OCI-LY7 (cell line): ENCODE data around the gene LARGE1. TPM values are rescaled to one million over a fixed set of nuclear protein-coding genes. Genes with fewer than 3 reads are reported as not detected.

ENCODE experiments used
- BruUV-seq: library from RNA; stranded (reverse); fragments of 400-500 nt; replicated peaks from 2 replicates; lab custom pipeline; 2021; lab: Mats Ljungman, UMichigan
- CTCF ChIA-PET: fragments of 300-600 bp; sonication (Branson Sonifier 250); formaldehyde crosslinking; loops from one replicate; lab custom pipeline; 2022; ENCODE audit warnings: antibody characterized with exemption; ENCODE audit not compliant: unreplicated experiment; lab: Charles Lee
- POLR2A ChIA-PET: fragments of 300-600 bp; sonication (Branson Sonifier 250); formaldehyde crosslinking; loops from one replicate; lab custom pipeline; 2022; ENCODE audit warnings: antibody characterized with exemption; lab: Charles Lee
- DNase-seq: peaks from one replicate; pipeline ENCODE4 v3.0.0-alpha.2; 2015; ENCODE audit warnings: low spot score
- H2AFZ ChIP-seq: fragments of 200-600 bp; sonication (generic), shearing (Covaris generic); 2 replicates; pipeline ENCODE4 v1.6.1; 2014; ENCODE audit warnings: mild to moderate bottlenecking, antibody characterized with exemption, low read length, moderate library complexity
- H3K27ac ChIP-seq: fragments of 200-600 bp; sonication (generic); 2 replicates; pipeline ENCODE4 v1.5.1; 2014; ENCODE audit warnings: mixed run types, low read depth, mild to moderate bottlenecking, moderate library complexity, low read length, inconsistent platforms; ENCODE audit not compliant: poor library complexity, severe bottlenecking
- H3K36me3 ChIP-seq: fragments of 200-600 bp; sonication (generic); 2 replicates; pipeline ENCODE4 v1.6.1; 2014; ENCODE audit warnings: mild to moderate bottlenecking, antibody characterized with exemption, low read length, moderate library complexity, mixed read lengths; ENCODE audit not compliant: insufficient read depth
- H3K4me1 ChIP-seq: fragments of 200-600 bp; sonication (generic); 2 replicates; pipeline ENCODE4 v1.5.1; 2014; ENCODE audit warnings: mild to moderate bottlenecking, low read length; ENCODE audit not compliant: insufficient read depth, poor library complexity, severe bottlenecking
- H3K4me2 ChIP-seq: fragments of 200-600 bp; sonication (generic); 2 replicates; pipeline ENCODE4 v1.6.1; 2014; ENCODE audit warnings: mild to moderate bottlenecking, low read length
- H3K4me3 ChIP-seq: fragments of 200-600 bp; sonication (generic); 2 replicates; pipeline ENCODE4 v1.5.1; 2014; ENCODE audit warnings: mild to moderate bottlenecking, low read depth, low read length; ENCODE audit not compliant: poor library complexity, severe bottlenecking
- H3K79me2 ChIP-seq: fragments of 200-600 bp; sonication (generic); 2 replicates; pipeline ENCODE4 v1.6.1; 2016; ENCODE audit warnings: low read depth, mild to moderate bottlenecking, low read length, moderate library complexity, mixed read lengths; ENCODE audit not compliant: insufficient read depth
- H3K9me2 ChIP-seq: fragments of 200-600 bp; sonication (generic); 2 replicates; pipeline ENCODE4 v1.6.1; 2016; ENCODE audit warnings: mild to moderate bottlenecking, low read length, mixed read lengths; ENCODE audit not compliant: insufficient read depth
- H3K9me3 ChIP-seq: fragments of 200-600 bp; sonication (generic); 2 replicates; pipeline ENCODE4 v1.6.1; 2014; ENCODE audit warnings: mild to moderate bottlenecking, mixed run types, low read length, mixed read lengths
- H4K20me1 ChIP-seq: fragments of 200-600 bp; sonication (generic); 2 replicates; pipeline ENCODE4 v1.6.1; 2014; ENCODE audit warnings: mild to moderate bottlenecking, antibody characterized with exemption, low read length, moderate library complexity, mixed read lengths; ENCODE audit not compliant: insufficient read depth
- EZH2phosphoT487 ChIP-seq: fragments of 200-600 bp; sonication (generic); IDR thresholded peaks from 2 replicates; pipeline ENCODE4 v1.6.1; 2018; ENCODE audit warnings: low read depth, borderline replicate concordance, mild to moderate bottlenecking, mixed run types, antibody characterized with exemption, low read length, moderate library complexity, mixed read lengths
- intact Hi-C: fragments of 100-400 bp; cut with micrococcal nuclease; formaldehyde crosslinking; loops from one replicate; pipeline ENCODE4 v1.10.0; 2022; ENCODE audit not compliant: unreplicated experiment
- total RNA-seq, 2 experiments: library from RNA; depleted of rRNA in 1 of 2; stranded (reverse); fragments of >200 nt in 1 of 2; shearing (Covaris generic) in 1 of 2; gene quantifications; 2 replicates each; pipeline ENCODE4 v1.2.3, GENCODE V29; 2014 to 2022
- TF ChIP-seq, protein P1 (sequence below): fragments of 200-600 bp; sonication (generic); conservative IDR thresholded peaks from 2 replicates; pipeline ENCODE4 v1.5.1; 2014; ENCODE audit warnings: mild to moderate bottlenecking, antibody characterized with exemption, low read length, moderate library complexity, mixed read lengths

The LARGE1 gene
- total RNA-seq, 2 experiments from 2014 or later = 31.5 to 31.9 TPM

DNA sequence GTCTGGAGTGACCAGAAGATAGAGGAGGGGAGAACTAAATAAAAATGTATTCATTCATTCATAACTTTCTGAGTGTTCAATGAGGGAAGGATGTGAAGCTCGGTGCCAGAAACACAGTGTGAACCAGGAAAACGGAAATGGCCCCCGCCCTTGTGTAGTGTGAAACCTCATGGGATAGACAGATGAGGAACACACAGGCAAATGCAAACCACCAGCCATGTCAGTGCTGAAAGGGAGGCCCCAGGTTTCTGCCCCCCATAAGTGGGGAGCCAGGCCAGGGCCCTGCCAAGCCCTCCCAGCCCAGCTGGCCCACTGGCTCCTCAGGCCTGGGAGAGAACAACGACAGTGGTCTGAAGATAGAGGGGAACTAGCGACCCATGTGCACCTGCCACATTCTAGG is 30.5 kb downstream of the LARGE1 start:
- Histone ChIP-seq H3K4me3 (no peak overlapping the region), H3K4me2 (peak overlapping the region; percentile 45), H4K20me1 (no peaks in the 10 kb centered on the region), H3K36me3 (peaks cover 3% of the 10 kb centered on the region; the same call in 1 of the 2 replicates), H3K79me2 (no peaks in the 10 kb centered on the region), H3K27ac (no peak overlapping the region), H2AFZ (no peak overlapping the region), H3K4me1 (peaks cover 27% of the 10 kb centered on the region), H3K9me3 (peaks cover under 1% of the 10 kb centered on the region; the same call in 1 of the 2 replicates), H3K9me2 (no peaks in the 10 kb centered on the region)
- ChIA-PET CTCF (no interaction called here), POLR2A (interaction anchor here (1.1 to 1.5 kb wide), 2 partner anchors 19 to 33 kb away, joined by 3 to 4 read pairs; no protein-coding TSS in a partner anchor)
- BruUV-seq = no TSS peak
- TF ChIP-seq, protein P1, sequence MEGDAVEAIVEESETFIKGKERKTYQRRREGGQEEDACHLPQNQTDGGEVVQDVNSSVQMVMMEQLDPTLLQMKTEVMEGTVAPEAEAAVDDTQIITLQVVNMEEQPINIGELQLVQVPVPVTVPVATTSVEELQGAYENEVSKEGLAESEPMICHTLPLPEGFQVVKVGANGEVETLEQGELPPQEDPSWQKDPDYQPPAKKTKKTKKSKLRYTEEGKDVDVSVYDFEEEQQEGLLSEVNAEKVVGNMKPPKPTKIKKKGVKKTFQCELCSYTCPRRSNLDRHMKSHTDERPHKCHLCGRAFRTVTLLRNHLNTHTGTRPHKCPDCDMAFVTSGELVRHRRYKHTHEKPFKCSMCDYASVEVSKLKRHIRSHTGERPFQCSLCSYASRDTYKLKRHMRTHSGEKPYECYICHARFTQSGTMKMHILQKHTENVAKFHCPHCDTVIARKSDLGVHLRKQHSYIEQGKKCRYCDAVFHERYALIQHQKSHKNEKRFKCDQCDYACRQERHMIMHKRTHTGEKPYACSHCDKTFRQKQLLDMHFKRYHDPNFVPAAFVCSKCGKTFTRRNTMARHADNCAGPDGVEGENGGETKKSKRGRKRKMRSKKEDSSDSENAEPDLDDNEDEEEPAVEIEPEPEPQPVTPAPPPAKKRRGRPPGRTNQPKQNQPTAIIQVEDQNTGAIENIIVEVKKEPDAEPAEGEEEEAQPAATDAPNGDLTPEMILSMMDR = no peak
- peak; percentile 51 for DNase-seq
- intact Hi-C loops = no loop called here

DNA sequence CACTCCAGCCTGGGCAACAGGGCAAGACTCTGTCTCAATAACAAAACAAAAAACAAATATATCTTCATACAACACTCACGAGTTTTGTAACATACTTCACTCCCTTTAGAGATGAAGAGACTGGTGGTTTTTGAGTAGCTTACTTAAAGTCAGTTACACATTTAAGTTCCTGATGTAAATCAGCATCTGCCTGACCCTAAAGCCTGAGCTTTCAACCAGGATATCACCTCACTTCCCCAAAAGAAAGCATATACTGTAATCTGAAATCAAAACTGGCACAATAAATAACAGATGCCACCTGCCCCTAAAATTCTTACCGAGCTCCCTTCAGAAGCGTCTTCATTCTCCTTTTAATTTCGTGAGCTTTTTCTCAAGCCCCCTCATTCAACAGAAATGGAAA is 31.5 kb downstream of the LARGE1 start:
- DNase-seq = peak; percentile 7
- Histone ChIP-seq H3K4me3 (no peak overlapping the region), H2AFZ (no peak overlapping the region), H3K9me2 (no peaks in the 10 kb centered on the region), H3K4me1 (peaks cover 27% of the 10 kb centered on the region), H3K9me3 (no peaks in the 10 kb centered on the region), H3K36me3 (no peaks in the 10 kb centered on the region), H3K79me2 (no peaks in the 10 kb centered on the region), H3K4me2 (no peak overlapping the region), H3K27ac (no peak overlapping the region), H4K20me1 (no peaks in the 10 kb centered on the region)
- intact Hi-C loops = no loop called here
- no TSS peak for BruUV-seq
- TF ChIP-seq, protein P1 = no peak
- no peak for TF ChIP-seq EZH2phosphoT487
- ChIA-PET POLR2A (interaction anchor here (1.5 kb wide), 1 partner anchor 18 kb away, joined by 3 read pairs; no protein-coding TSS in a partner anchor), CTCF (no interaction called here)

DNA sequence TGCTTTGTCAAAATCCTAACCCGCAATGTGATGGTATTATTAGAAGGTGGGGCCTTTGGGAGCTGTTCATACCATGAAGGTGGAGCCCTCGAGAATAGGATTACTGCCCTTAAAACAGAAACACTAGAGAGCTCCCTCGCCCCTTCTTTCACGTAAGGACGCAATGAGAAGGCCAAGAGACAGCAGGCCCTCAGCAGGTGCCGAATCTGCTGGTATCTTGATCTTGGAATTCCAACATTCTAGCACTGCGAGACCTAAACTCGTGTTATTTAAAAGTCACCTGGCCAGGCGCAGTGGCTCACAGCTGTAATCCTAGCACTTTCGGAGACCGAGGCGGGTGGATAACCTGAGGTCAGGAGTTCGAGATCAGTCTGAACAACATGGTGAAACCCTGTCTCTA is 33.1 kb downstream of the LARGE1 start:
- intact Hi-C loops = no loop called here
- no peaks in the 10 kb centered on the region for H3K36me3 ChIP-seq
- CTCF ChIA-PET = interaction anchor here (0.6 kb wide), 1 partner anchor 36 kb away, joined by 3 read pairs; no protein-coding TSS in a partner anchor
- no peak overlapping the region for H2AFZ ChIP-seq
- no peak overlapping the region for H3K4me3 ChIP-seq
- H4K20me1 ChIP-seq = no peaks in the 10 kb centered on the region
- POLR2A ChIA-PET = interaction anchor here (1.3 kb wide), 1 partner anchor 10 kb away, joined by 4 read pairs; no protein-coding TSS in a partner anchor
- no peak overlapping the region for H3K4me2 ChIP-seq
- H3K9me3 ChIP-seq = no peaks in the 10 kb centered on the region
- no peaks in the 10 kb centered on the region for H3K9me2 ChIP-seq
- BruUV-seq = no TSS peak
- peaks cover 25% of the 10 kb centered on the region for H3K4me1 ChIP-seq
- TF ChIP-seq EZH2phosphoT487 = no peak
- TF ChIP-seq, protein P1 = no peak
- no peak for DNase-seq
- H3K27ac ChIP-seq = no peak overlapping the region
- H3K79me2 ChIP-seq = no peaks in the 10 kb centered on the region
